ENCODE measurements around the gene LANCL3. TPM values are rescaled to one million over a fixed set of nuclear protein-coding genes. Genes with fewer than 3 reads are reported as not detected.

LANCL3 gene
- total RNA-seq, 1 donor: 0.27 TPM

- DNase-seq (ENCODE audit: low read depth in 2 of 3, low spot score in 2 of 3): no peak
Measured at GRCh38 chrX:37678574-37678973, 107.1 kb downstream of the LANCL3 start.

GRCh38 chrX:37679230-37679629, 107.8 kb downstream of the LANCL3 start:
- no peak for DNase-seq (ENCODE audit: low read depth in 2 of 3, low spot score in 2 of 3)

- DNase-seq (ENCODE audit: low read depth in 2 of 3, low spot score in 2 of 3): no peak
Measured at GRCh38 chrX:37679888-37680287, 108.4 kb downstream of the LANCL3 start.

GRCh38 chrX:37684426-37684825, 113.0 kb downstream of the LANCL3 start:
- DNase-seq (ENCODE audit: low read depth in 2 of 3, low spot score in 2 of 3): no peak

GRCh38 chrX:37684973-37685372, 113.5 kb downstream of the LANCL3 start:
- no peak for DNase-seq (ENCODE audit: low read depth in 2 of 3, low spot score in 2 of 3)

GRCh38 chrX:37685381-37686359, 114.2 kb downstream of the LANCL3 start, which contains the start of gene XK:
Gene XK (plus strand): TSS chrX:37685791. CDS start chrX:37685962, 171 bp downstream.
- DNase-seq (ENCODE audit: low read depth in 2 of 3, low spot score in 2 of 3): peak; percentile 4 to 42 (median 38)

- no peak for DNase-seq (ENCODE audit: low read depth in 2 of 3, low spot score in 2 of 3)
Measured at GRCh38 chrX:37686369-37686995, 115.0 kb downstream of the LANCL3 start.

- no peak for DNase-seq (ENCODE audit: low read depth in 2 of 3, low spot score in 2 of 3)
Measured at GRCh38 chrX:37686996-37687395, 115.5 kb downstream of the LANCL3 start.

GRCh38 chrX:37690119-37690518, 118.7 kb downstream of the LANCL3 start:
- DNase-seq (ENCODE audit: low read depth in 2 of 3, low spot score in 2 of 3): no peak

- DNase-seq (ENCODE audit: low read depth in 2 of 3, low spot score in 2 of 3): no peak
Measured at GRCh38 chrX:37692918-37693317, 121.5 kb downstream of the LANCL3 start.

- no peak for DNase-seq (ENCODE audit: low read depth in 2 of 3, low spot score in 2 of 3)
Measured at GRCh38 chrX:37697169-37697760, 125.8 kb downstream of the LANCL3 start.

- DNase-seq (ENCODE audit: low read depth in 2 of 3, low spot score in 2 of 3): no peak
Measured at GRCh38 chrX:37701588-37701987, 130.1 kb downstream of the LANCL3 start.

- no peak for DNase-seq (ENCODE audit: low read depth in 2 of 3, low spot score in 2 of 3)
Measured at GRCh38 chrX:37711991-37712390, 140.5 kb downstream of the LANCL3 start.

GRCh38 chrX:37712458-37712857, 141.0 kb downstream of the LANCL3 start:
- DNase-seq (ENCODE audit: low read depth in 2 of 3, low spot score in 2 of 3): no peak

- no peak for DNase-seq (ENCODE audit: low read depth in 2 of 3, low spot score in 2 of 3)
Measured at GRCh38 chrX:37714479-37714878, 143.0 kb downstream of the LANCL3 start.

GRCh38 chrX:37716602-37717001, 145.1 kb downstream of the LANCL3 start:
- no peak for DNase-seq (ENCODE audit: low read depth in 2 of 3, low spot score in 2 of 3)

GRCh38 chrX:37717708-37718107, 146.2 kb downstream of the LANCL3 start:
- no peak for DNase-seq (ENCODE audit: low read depth in 2 of 3, low spot score in 2 of 3)

- no peak for DNase-seq (ENCODE audit: low read depth in 2 of 3, low spot score in 2 of 3)
Measured at GRCh38 chrX:37722595-37722994, 151.1 kb downstream of the LANCL3 start.

- no peak for DNase-seq (ENCODE audit: low read depth in 2 of 3, low spot score in 2 of 3)
Measured at GRCh38 chrX:37726346-37726745, 154.9 kb downstream of the LANCL3 start.
